IMR-90 (cell line): ENCODE data around the gene USP40. TPM values are rescaled to one million over a fixed set of nuclear protein-coding genes. Genes with fewer than 3 reads are reported as not detected.

Source experiments
- ATAC-seq: fragments of 200-7000 bp; cut with Tn5 transposase; 2 replicates; pipeline ENCODE4 v1.9.1; 2020; ENCODE audit warnings: low read depth, mild to moderate bottlenecking, moderate library complexity
- BruUV-seq: library from RNA; stranded (reverse); fragments of 400-500 nt; replicated peaks from 2 replicates; lab custom pipeline; 2021; lab: Mats Ljungman, UMichigan
- CTCF ChIA-PET: fragments of 300-600 bp; formaldehyde crosslinking; extraction: SDS; loops from one replicate; lab custom pipeline; 2021; ENCODE audit warnings: antibody characterized with exemption; lab: Yijun Ruan, JAX
- POLR2A ChIA-PET: fragments of 300-600 bp; sonication (Branson Sonifier 250); formaldehyde crosslinking; loops from one replicate; lab custom pipeline; 2022; ENCODE audit warnings: antibody characterized with exemption; ENCODE audit not compliant: unreplicated experiment; lab: Charles Lee
- DNase-seq: peaks from one replicate; pipeline ENCODE4 v3.0.0; 2013
- H2AFZ ChIP-seq: replicated peaks from 2 replicates; pipeline ENCODE3; 2013; ENCODE audit warnings: low read length, mild to moderate bottlenecking; ENCODE audit not compliant: poor library complexity
- H2AK5ac ChIP-seq: 2 replicates; pipeline ENCODE4 v1.6.1; 2013; ENCODE audit warnings: low read depth, low read length, inconsistent platforms
- H2AK9ac ChIP-seq: replicated peaks from 2 replicates; pipeline ENCODE3; 2013; ENCODE audit warnings: mild to moderate bottlenecking, low read depth, low read length, moderate library complexity; ENCODE audit not compliant: poor library complexity
- H2BK120ac ChIP-seq: 2 replicates; pipeline ENCODE4 v1.6.1; 2013; ENCODE audit warnings: low read depth, low read length, inconsistent platforms
- H2BK15ac ChIP-seq: 3 replicates; pipeline ENCODE4 v1.6.1; 2013; ENCODE audit warnings: low read depth, low read length, inconsistent platforms
- H2BK20ac ChIP-seq: 2 replicates; pipeline ENCODE4 v1.6.1; 2013; ENCODE audit warnings: low read depth, mild to moderate bottlenecking, inconsistent platforms, low read length, moderate library complexity
- H2BK5ac ChIP-seq: 2 replicates; pipeline ENCODE4 v1.6.1; 2013; ENCODE audit warnings: mild to moderate bottlenecking, low read depth, low read length, inconsistent platforms; ENCODE audit not compliant: poor library complexity, severe bottlenecking
- H3K14ac ChIP-seq: replicated peaks from 2 replicates; pipeline ENCODE4 v1.6.1; 2013; ENCODE audit warnings: low read depth, low read length, inconsistent platforms
- H3K18ac ChIP-seq: 2 replicates; pipeline ENCODE4 v1.6.1; 2013; ENCODE audit warnings: low read depth, low read length, control low read depth
- H3K23ac ChIP-seq: 2 replicates; pipeline ENCODE4 v1.6.1; 2013; ENCODE audit warnings: low read depth, low read length, inconsistent platforms
- H3K27ac ChIP-seq: 2 replicates; pipeline ENCODE4 v1.5.1; 2013; ENCODE audit warnings: mild to moderate bottlenecking, control low read depth, low read length; ENCODE audit not compliant: insufficient read depth
- H3K27me3 ChIP-seq: 2 replicates; pipeline ENCODE4 v1.6.1; 2013; ENCODE audit warnings: low read length; ENCODE audit not compliant: control insufficient read depth, insufficient read depth
- H3K36me3 ChIP-seq: 2 replicates; pipeline ENCODE4 v1.6.1; 2013; ENCODE audit warnings: low read length, mixed read lengths; ENCODE audit not compliant: control insufficient read depth, insufficient read depth
- H3K4ac ChIP-seq: 2 replicates; pipeline ENCODE4 v1.6.1; 2013; ENCODE audit warnings: low read depth, low read length, inconsistent platforms
- H3K4me1 ChIP-seq: 2 replicates; pipeline ENCODE4 v1.6.1; 2013; ENCODE audit warnings: low read length, mixed read lengths; ENCODE audit not compliant: control insufficient read depth, insufficient read depth
- H3K4me2 ChIP-seq: 2 replicates; pipeline ENCODE4 v1.6.1; 2013; ENCODE audit warnings: low read depth, mild to moderate bottlenecking, control low read depth, low read length, moderate library complexity
- H3K4me3 ChIP-seq: 2 replicates; pipeline ENCODE4 v1.5.1; 2013; ENCODE audit warnings: low read depth, mild to moderate bottlenecking, control low read depth, low read length, moderate library complexity; ENCODE audit not compliant: insufficient read depth
- H3K56ac ChIP-seq: 2 replicates; pipeline ENCODE4 v1.6.1; 2013; ENCODE audit warnings: low read length, inconsistent platforms; ENCODE audit not compliant: insufficient read depth; ENCODE audit errors: extremely low read depth
- H3K79me1 ChIP-seq, 2 experiments: 2 replicates each; pipeline ENCODE4 v1.6.1; 2013; ENCODE audit warnings: low read length in 2 of 2, inconsistent platforms in 1 of 2, low read depth in 1 of 2
- H3K9ac ChIP-seq: 2 replicates; pipeline ENCODE4 v1.6.1; 2013; ENCODE audit warnings: low read depth, low read length, control low read depth
- H3K9me1 ChIP-seq: 2 replicates; pipeline ENCODE4 v1.6.1; 2013; ENCODE audit warnings: low read length, inconsistent platforms; ENCODE audit not compliant: insufficient read depth
- H3K9me3 ChIP-seq: 2 replicates; pipeline ENCODE4 v1.6.1; 2013; ENCODE audit warnings: low read length; ENCODE audit not compliant: control insufficient read depth, insufficient read depth
- H4K20me1 ChIP-seq: 2 replicates; pipeline ENCODE4 v1.6.1; 2013; ENCODE audit warnings: low read length, inconsistent platforms; ENCODE audit not compliant: insufficient read depth
- H4K5ac ChIP-seq: 2 replicates; pipeline ENCODE4 v1.6.1; 2013; ENCODE audit warnings: mild to moderate bottlenecking, low read depth, low read length, control low read depth
- H4K8ac ChIP-seq, 2 experiments: 2 replicates each; pipeline ENCODE4 v1.6.1; 2013; ENCODE audit warnings: low read depth in 2 of 2, low read length in 2 of 2, control low read depth in 1 of 2, inconsistent platforms in 1 of 2
- H4K91ac ChIP-seq: 2 replicates; pipeline ENCODE4 v1.6.1; 2013; ENCODE audit warnings: low read depth, low read length, inconsistent platforms; ENCODE audit not compliant: insufficient read depth
- BHLHE40 ChIP-seq: fragments of 150-350 bp; IDR thresholded peaks from 2 replicates; pipeline ENCODE4 v1.6.1; 2016; ENCODE audit warnings: mild to moderate bottlenecking, low read depth, low read length
- CEBPB ChIP-seq: IDR thresholded peaks from 2 replicates; pipeline ENCODE4 v1.6.1; 2012; ENCODE audit warnings: low read depth, low read length, improper control_type of control experiment
- CHD1 ChIP-seq: IDR thresholded peaks from 2 replicates; pipeline ENCODE4 v1.6.1; 2012; ENCODE audit warnings: low read depth, low read length, improper control_type of control experiment
- FOS ChIP-seq: fragments of 150-350 bp; IDR thresholded peaks from 2 replicates; pipeline ENCODE4 v1.6.1; 2016; ENCODE audit warnings: low read depth, low read length
- MAFK ChIP-seq: IDR thresholded peaks from 2 replicates; pipeline ENCODE4 v1.6.1; 2012; ENCODE audit warnings: low read depth, low read length, improper control_type of control experiment
- MAZ ChIP-seq: IDR thresholded peaks from 2 replicates; pipeline ENCODE4 v1.6.1; 2012; ENCODE audit warnings: low read depth, mild to moderate bottlenecking, low read length, improper control_type of control experiment, moderate library complexity, borderline replicate concordance
- MXI1 ChIP-seq: IDR thresholded peaks from 2 replicates; pipeline ENCODE4 v1.6.1; 2012; ENCODE audit warnings: low read depth, mild to moderate bottlenecking, low read length, moderate library complexity, borderline replicate concordance
- NFE2L2 ChIP-seq: fragments of 150-350 bp; IDR thresholded peaks from 2 replicates; pipeline ENCODE4 v1.6.1; 2016; ENCODE audit warnings: low read depth, mild to moderate bottlenecking, low read length
- POLR2A ChIP-seq: IDR thresholded peaks from 2 replicates; pipeline ENCODE4 v1.6.1; 2012; ENCODE audit warnings: mild to moderate bottlenecking, low read depth, low read length
- RAD21 ChIP-seq: IDR thresholded peaks from 2 replicates; pipeline ENCODE4 v1.6.1; 2012; ENCODE audit warnings: low read length, improper control_type of control experiment
- RCOR1 ChIP-seq: IDR thresholded peaks from 2 replicates; pipeline ENCODE4 v1.6.1; 2012; ENCODE audit warnings: mild to moderate bottlenecking, low read length, improper control_type of control experiment; ENCODE audit not compliant: insufficient replicate concordance
- RFX5 ChIP-seq: IDR thresholded peaks from 2 replicates; pipeline ENCODE4 v1.8.0; 2012; ENCODE audit warnings: low read depth, mild to moderate bottlenecking, low read length, moderate library complexity
- SMC3 ChIP-seq: fragments of 150-350 bp; IDR thresholded peaks from 2 replicates; pipeline ENCODE4 v1.6.1; 2016; ENCODE audit warnings: low read depth, mild to moderate bottlenecking, antibody characterized with exemption, low read length, moderate library complexity
- USF2 ChIP-seq: fragments of 150-350 bp; IDR thresholded peaks from 2 replicates; pipeline ENCODE4 v1.6.1; 2017; ENCODE audit warnings: mild to moderate bottlenecking, antibody characterized with exemption, low read length, low read depth
- WGBS, 2 experiments: methylation state at CpG; one replicate each; pipeline versions ENCODE4 v1.1.5 to v1.1.7; 2013; ENCODE audit warnings: missing lambda C conversion rate in 2 of 2; ENCODE audit not compliant: insufficient read length in 1 of 2; ENCODE audit errors: extremely low coverage in 2 of 2; 5-methylcytosine and 5-hydroxymethylcytosine counted together
- dilution Hi-C: fragments of 300-500 bp; cut with HindIII; formaldehyde crosslinking; loops from one replicate; pipeline ENCODE4 v1.14.3; 2018; ENCODE audit warnings: low sequenced_read_pairs; ENCODE audit not compliant: unreplicated experiment
- in situ Hi-C: fragments of 300-500 bp; cut with MboI; formaldehyde crosslinking; loops from 3 replicates; pipeline ENCODE4 v1.14.3; 2019; ENCODE audit warnings: low sequenced_read_pairs, inconsistent platforms, mixed read lengths
- intact Hi-C: fragments of 100-400 bp; cut with micrococcal nuclease; formaldehyde crosslinking; loops from 2 replicates; pipeline ENCODE4 v1.10.0; 2022
- polyA plus RNA-seq, 3 experiments: library from polyadenylated mRNA; depleted of rRNA; stranded (reverse); fragments of >200 nt; gene quantifications; 2 replicates each; pipeline ENCODE4 v1.2.3, GENCODE V29; 2012; ENCODE audit warnings: low replicate concordance in 1 of 3
- total RNA-seq: library from RNA; depleted of rRNA; stranded (reverse); fragments of >200 nt; gene quantifications from 2 replicates; pipeline ENCODE4 v1.2.3, GENCODE V29; 2012
- TF ChIP-seq, protein P1 (sequence below): conservative IDR thresholded peaks from 2 replicates; pipeline ENCODE4 v1.5.1; 2012; ENCODE audit warnings: mild to moderate bottlenecking, low read depth, low read length, improper control_type of control experiment

Gene USP40
- total and polyA plus RNA-seq, 2 of the 4 experiments (the other 2 are of a cell fraction), result 30.1 to 30.8 TPM

- Histone ChIP-seq H3K56ac (no peak overlapping the region), H3K27ac (no peak overlapping the region), H2AK9ac (no peak overlapping the region), H3K9me3 (no peaks in the 10 kb centered on the region), H3K23ac (no peak overlapping the region), H4K8ac (no peak overlapping the region), H4K91ac (no peak overlapping the region), H2AFZ (no peak overlapping the region), H3K4ac (no peak overlapping the region), H2BK5ac (no peak overlapping the region), H3K4me3 (no peak overlapping the region), H3K18ac (no peak overlapping the region), H3K14ac (no peak overlapping the region), H3K9ac (no peak overlapping the region), H2BK120ac (no peak overlapping the region), H4K5ac (no peak overlapping the region), H3K36me3 (no peaks in the 10 kb centered on the region), H4K20me1 (no peaks in the 10 kb centered on the region), H2AK5ac (no peak overlapping the region), H3K4me2 (no peak overlapping the region), H2BK15ac (no peak overlapping the region), H3K79me1 (no peaks in the 10 kb centered on the region), H3K27me3 (peaks cover 2% of the 10 kb centered on the region; the same call in 1 of the 2 replicates), H3K4me1 (no peaks in the 10 kb centered on the region), H2BK20ac (no peak overlapping the region), H3K9me1 (no peaks in the 10 kb centered on the region)
- BruUV-seq, result no TSS peak
- ChIA-PET CTCF (no interaction called here), POLR2A (no interaction called here)
- dilution Hi-C loops (no loop called here), intact Hi-C loops (no loop called here), in situ Hi-C loops (no loop called here)
- ATAC-seq (no peak), DNase-seq (no peak)
- WGBS, 2 experiments, result no CpG with 5 or more reads among the region's 1 CpG
- TF ChIP-seq FOS (no peak), BHLHE40 (no peak), MXI1 (no peak), RCOR1 (no peak), NFE2L2 (no peak), SMC3 (no peak), RAD21 (no peak), RFX5 (no peak), CHD1 (no peak), POLR2A (no peak), MAZ (no peak), MAFK (no peak), USF2 (no peak), CEBPB (no peak)
- TF ChIP-seq, protein P1, sequence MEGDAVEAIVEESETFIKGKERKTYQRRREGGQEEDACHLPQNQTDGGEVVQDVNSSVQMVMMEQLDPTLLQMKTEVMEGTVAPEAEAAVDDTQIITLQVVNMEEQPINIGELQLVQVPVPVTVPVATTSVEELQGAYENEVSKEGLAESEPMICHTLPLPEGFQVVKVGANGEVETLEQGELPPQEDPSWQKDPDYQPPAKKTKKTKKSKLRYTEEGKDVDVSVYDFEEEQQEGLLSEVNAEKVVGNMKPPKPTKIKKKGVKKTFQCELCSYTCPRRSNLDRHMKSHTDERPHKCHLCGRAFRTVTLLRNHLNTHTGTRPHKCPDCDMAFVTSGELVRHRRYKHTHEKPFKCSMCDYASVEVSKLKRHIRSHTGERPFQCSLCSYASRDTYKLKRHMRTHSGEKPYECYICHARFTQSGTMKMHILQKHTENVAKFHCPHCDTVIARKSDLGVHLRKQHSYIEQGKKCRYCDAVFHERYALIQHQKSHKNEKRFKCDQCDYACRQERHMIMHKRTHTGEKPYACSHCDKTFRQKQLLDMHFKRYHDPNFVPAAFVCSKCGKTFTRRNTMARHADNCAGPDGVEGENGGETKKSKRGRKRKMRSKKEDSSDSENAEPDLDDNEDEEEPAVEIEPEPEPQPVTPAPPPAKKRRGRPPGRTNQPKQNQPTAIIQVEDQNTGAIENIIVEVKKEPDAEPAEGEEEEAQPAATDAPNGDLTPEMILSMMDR, result no peak
Measured at GRCh38 chr2:233605680-233606079, 39.1 kb upstream of the USP40 start.
